GM23338 (cell line): ENCODE data around the gene NPNT. TPM values are rescaled to one million over a fixed set of nuclear protein-coding genes. Genes with fewer than 3 reads are reported as not detected.

Experiments
- EZH2phosphoT487 ChIP-seq: fragments of 200-600 bp; sonication (generic); IDR thresholded peaks from one replicate; pipeline ENCODE4 v1.8.1; 2018; ENCODE audit warnings: antibody characterized with exemption; ENCODE audit not compliant: unreplicated experiment
- ZNF114 ChIP-seq: fragments of 250-450 bp; sonication (Bioruptor Pico); IDR thresholded peaks from 2 replicates; pipeline ENCODE4 v1.5.0; 2020; ENCODE audit warnings: mild to moderate bottlenecking, moderate library complexity
- polyA plus RNA-seq: library from polyadenylated mRNA; unstranded; fragments of >200 nt; fragmentation: Nextera tagmentation; extraction: Ambion mirVana; gene quantifications from 2 replicates; pipeline ENCODE4 v1.2.1, GENCODE V29; 2016
- total RNA-seq: library from RNA; depleted of rRNA; stranded (reverse); fragments of >200 nt; shearing (Covaris generic); gene quantifications from 2 replicates; pipeline ENCODE4 v1.2.3, GENCODE V29; 2014
- TF ChIP-seq, protein P1 (sequence below): fragments of 250-450 bp; sonication (Bioruptor Pico); IDR thresholded peaks from 2 replicates; pipeline ENCODE4 v1.5.0; 2020; ENCODE audit warnings: mild to moderate bottlenecking, moderate library complexity
- TF ChIP-seq, protein P2 (sequence below), 2 experiments: fragments of 200-600 bp in 1 of 2; sonication (generic) in 1 of 2; conservative IDR thresholded peaks; 2 replicates each; pipeline versions ENCODE4 v1.5.1 to v1.6.1; 2016 to 2017; ENCODE audit warnings: antibody characterized with exemption in 2 of 2, low read depth in 2 of 2, mild to moderate bottlenecking in 2 of 2, moderate library complexity in 1 of 2
- TF ChIP-seq, protein P3 (sequence below): IDR thresholded peaks from one replicate; pipeline ENCODE4 v1.6.1; 2018; ENCODE audit warnings: antibody characterized with exemption; ENCODE audit not compliant: unreplicated experiment

Gene NPNT
- total and polyA plus RNA-seq, 2 experiments from 2014 or later: 1.4 TPM

DNA sequence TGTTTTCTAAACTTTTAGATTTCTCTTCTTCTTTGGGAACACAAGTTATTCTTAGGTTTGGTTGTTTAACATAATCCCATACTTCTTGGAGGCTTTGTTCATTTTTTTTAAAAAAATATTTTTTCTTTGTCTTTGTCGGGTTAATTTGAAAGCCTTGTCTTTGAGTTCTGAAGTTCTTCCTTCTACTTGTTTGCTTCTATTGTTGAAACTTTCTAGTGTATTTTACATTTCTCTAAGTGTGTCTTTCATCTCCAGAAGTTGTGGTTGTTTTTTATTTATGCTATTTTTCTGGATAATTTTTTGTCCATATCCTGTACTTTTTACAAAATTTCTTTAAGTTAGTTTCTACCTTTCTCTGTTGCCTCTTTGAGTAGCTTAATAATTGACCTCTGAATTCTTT, 116.1 kb downstream of the NPNT start (continued):
- TF ChIP-seq, protein P1, sequence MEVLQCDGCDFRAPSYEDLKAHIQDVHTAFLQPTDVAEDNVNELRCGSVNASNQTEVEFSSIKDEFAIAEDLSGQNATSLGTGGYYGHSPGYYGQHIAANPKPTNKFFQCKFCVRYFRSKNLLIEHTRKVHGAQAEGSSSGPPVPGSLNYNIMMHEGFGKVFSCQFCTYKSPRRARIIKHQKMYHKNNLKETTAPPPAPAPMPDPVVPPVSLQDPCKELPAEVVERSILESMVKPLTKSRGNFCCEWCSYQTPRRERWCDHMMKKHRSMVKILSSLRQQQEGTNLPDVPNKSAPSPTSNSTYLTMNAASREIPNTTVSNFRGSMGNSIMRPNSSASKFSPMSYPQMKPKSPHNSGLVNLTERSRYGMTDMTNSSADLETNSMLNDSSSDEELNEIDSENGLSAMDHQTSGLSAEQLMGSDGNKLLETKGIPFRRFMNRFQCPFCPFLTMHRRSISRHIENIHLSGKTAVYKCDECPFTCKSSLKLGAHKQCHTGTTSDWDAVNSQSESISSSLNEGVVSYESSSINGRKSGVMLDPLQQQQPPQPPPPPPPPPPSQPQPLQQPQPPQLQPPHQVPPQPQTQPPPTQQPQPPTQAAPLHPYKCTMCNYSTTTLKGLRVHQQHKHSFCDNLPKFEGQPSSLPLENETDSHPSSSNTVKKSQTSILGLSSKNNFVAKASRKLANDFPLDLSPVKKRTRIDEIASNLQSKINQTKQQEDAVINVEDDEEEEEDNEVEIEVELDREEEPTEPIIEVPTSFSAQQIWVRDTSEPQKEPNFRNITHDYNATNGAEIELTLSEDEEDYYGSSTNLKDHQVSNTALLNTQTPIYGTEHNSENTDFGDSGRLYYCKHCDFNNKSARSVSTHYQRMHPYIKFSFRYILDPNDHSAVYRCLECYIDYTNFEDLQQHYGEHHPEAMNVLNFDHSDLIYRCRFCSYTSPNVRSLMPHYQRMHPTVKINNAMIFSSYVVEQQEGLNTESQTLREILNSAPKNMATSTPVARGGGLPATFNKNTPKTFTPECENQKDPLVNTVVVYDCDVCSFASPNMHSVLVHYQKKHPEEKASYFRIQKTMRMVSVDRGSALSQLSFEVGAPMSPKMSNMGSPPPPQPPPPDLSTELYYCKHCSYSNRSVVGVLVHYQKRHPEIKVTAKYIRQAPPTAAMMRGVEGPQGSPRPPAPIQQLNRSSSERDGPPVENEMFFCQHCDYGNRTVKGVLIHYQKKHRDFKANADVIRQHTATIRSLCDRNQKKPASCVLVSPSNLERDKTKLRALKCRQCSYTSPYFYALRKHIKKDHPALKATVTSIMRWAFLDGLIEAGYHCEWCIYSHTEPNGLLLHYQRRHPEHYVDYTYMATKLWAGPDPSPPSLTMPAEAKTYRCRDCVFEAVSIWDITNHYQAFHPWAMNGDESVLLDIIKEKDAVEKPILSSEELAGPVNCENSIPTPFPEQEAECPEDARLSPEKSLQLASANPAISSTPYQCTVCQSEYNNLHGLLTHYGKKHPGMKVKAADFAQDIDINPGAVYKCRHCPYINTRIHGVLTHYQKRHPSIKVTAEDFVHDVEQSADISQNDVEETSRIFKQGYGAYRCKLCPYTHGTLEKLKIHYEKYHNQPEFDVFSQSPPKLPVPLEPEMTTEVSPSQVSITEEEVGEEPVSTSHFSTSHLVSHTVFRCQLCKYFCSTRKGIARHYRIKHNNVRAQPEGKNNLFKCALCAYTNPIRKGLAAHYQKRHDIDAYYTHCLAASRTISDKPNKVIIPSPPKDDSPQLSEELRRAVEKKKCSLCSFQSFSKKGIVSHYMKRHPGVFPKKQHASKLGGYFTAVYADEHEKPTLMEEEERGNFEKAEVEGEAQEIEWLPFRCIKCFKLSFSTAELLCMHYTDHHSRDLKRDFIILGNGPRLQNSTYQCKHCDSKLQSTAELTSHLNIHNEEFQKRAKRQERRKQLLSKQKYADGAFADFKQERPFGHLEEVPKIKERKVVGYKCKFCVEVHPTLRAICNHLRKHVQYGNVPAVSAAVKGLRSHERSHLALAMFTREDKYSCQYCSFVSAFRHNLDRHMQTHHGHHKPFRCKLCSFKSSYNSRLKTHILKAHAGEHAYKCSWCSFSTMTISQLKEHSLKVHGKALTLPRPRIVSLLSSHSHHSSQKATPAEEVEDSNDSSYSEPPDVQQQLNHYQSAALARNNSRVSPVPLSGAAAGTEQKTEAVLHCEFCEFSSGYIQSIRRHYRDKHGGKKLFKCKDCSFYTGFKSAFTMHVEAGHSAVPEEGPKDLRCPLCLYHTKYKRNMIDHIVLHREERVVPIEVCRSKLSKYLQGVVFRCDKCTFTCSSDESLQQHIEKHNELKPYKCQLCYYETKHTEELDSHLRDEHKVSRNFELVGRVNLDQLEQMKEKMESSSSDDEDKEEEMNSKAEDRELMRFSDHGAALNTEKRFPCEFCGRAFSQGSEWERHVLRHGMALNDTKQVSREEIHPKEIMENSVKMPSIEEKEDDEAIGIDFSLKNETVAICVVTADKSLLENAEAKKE: no peak
- TF ChIP-seq, protein P2, sequence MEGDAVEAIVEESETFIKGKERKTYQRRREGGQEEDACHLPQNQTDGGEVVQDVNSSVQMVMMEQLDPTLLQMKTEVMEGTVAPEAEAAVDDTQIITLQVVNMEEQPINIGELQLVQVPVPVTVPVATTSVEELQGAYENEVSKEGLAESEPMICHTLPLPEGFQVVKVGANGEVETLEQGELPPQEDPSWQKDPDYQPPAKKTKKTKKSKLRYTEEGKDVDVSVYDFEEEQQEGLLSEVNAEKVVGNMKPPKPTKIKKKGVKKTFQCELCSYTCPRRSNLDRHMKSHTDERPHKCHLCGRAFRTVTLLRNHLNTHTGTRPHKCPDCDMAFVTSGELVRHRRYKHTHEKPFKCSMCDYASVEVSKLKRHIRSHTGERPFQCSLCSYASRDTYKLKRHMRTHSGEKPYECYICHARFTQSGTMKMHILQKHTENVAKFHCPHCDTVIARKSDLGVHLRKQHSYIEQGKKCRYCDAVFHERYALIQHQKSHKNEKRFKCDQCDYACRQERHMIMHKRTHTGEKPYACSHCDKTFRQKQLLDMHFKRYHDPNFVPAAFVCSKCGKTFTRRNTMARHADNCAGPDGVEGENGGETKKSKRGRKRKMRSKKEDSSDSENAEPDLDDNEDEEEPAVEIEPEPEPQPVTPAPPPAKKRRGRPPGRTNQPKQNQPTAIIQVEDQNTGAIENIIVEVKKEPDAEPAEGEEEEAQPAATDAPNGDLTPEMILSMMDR (conservative IDR thresholded peaks at IDR 0.05; ENCODE audit: low read depth in 2 of 2): no peak
- no peak for TF ChIP-seq EZH2phosphoT487
- TF ChIP-seq ZNF114 (CRISPR knock-in tag): no peak
- TF ChIP-seq, protein P3, sequence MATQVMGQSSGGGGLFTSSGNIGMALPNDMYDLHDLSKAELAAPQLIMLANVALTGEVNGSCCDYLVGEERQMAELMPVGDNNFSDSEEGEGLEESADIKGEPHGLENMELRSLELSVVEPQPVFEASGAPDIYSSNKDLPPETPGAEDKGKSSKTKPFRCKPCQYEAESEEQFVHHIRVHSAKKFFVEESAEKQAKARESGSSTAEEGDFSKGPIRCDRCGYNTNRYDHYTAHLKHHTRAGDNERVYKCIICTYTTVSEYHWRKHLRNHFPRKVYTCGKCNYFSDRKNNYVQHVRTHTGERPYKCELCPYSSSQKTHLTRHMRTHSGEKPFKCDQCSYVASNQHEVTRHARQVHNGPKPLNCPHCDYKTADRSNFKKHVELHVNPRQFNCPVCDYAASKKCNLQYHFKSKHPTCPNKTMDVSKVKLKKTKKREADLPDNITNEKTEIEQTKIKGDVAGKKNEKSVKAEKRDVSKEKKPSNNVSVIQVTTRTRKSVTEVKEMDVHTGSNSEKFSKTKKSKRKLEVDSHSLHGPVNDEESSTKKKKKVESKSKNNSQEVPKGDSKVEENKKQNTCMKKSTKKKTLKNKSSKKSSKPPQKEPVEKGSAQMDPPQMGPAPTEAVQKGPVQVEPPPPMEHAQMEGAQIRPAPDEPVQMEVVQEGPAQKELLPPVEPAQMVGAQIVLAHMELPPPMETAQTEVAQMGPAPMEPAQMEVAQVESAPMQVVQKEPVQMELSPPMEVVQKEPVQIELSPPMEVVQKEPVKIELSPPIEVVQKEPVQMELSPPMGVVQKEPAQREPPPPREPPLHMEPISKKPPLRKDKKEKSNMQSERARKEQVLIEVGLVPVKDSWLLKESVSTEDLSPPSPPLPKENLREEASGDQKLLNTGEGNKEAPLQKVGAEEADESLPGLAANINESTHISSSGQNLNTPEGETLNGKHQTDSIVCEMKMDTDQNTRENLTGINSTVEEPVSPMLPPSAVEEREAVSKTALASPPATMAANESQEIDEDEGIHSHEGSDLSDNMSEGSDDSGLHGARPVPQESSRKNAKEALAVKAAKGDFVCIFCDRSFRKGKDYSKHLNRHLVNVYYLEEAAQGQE: no peak
